Thoracic aorta (tissue), 2 donors: ENCODE results near the gene IFI16. TPM values are rescaled to one million over a fixed set of nuclear protein-coding genes. Genes with fewer than 3 reads are reported as not detected.

Source experiments
- ATAC-seq: fragments of 150-250 bp; one replicate; pipeline ENCODE4 v1.8.0; 2017; ENCODE audit warnings: low read depth; ENCODE audit not compliant: insufficient number of reproducible peaks, low FRiP score
- DNase-seq: peaks from one replicate; pipeline ENCODE4 v3.0.0-alpha.2; 2020; ENCODE audit warnings: low spot score
- H3K27ac ChIP-seq, 2 donors: fragments of 200-600 bp; sonication (generic); 1 replicate in 1 of 2; 2 replicates in 1 of 2; pipeline ENCODE4 v1.5.1; 2016; ENCODE audit warnings: mild to moderate bottlenecking in 2 of 2, moderate library complexity in 2 of 2
- H3K27me3 ChIP-seq: fragments of 200-600 bp; sonication (generic); replicated peaks from 2 replicates; pipeline ENCODE4 v1.6.0; 2016; ENCODE audit warnings: mild to moderate bottlenecking; ENCODE audit not compliant: insufficient read depth
- H3K36me3 ChIP-seq: fragments of 200-600 bp; sonication (generic); one replicate; pipeline ENCODE4 v1.5.1; 2016
- H3K4me1 ChIP-seq, 2 donors: fragments of 200-600 bp; sonication (generic); 1 replicate in 1 of 2; 2 replicates in 1 of 2; pipeline versions ENCODE4 v1.5.1 to v1.6.0; 2016; ENCODE audit warnings: low read depth in 2 of 2, mild to moderate bottlenecking in 1 of 2; ENCODE audit not compliant: control insufficient read depth in 1 of 2
- H3K4me3 ChIP-seq: fragments of 200-600 bp; sonication (generic); 2 replicates; pipeline ENCODE4 v1.5.1; 2016; ENCODE audit warnings: mild to moderate bottlenecking
- H3K9me3 ChIP-seq: fragments of 200-600 bp; sonication (generic); 2 replicates; pipeline ENCODE4 v1.5.1; 2016
- CTCF ChIP-seq: fragments of 200-600 bp; sonication (generic); IDR thresholded peaks from one replicate; pipeline ENCODE4 v1.5.1; 2019; ENCODE audit warnings: antibody characterized with exemption
- total RNA-seq, 2 donors: library from RNA; depleted of rRNA; stranded (reverse); fragments of >200 nt; gene quantifications; one replicate each; pipeline versions ENCODE4 v1.1.0 to v1.2.3, GENCODE V29; 2016

Gene IFI16
- total RNA-seq, 2 donors from 2014 or later: 65.4 to 182 TPM

GRCh38 chr1:159081626-159082025, 71.9 kb downstream of the IFI16 start:
- DNase-seq: no peak
- H3K4me3 ChIP-seq: no peak overlapping the region
- H3K27me3 ChIP-seq: no peaks in the 10 kb centered on the region
- H3K36me3 ChIP-seq: no peaks in the 10 kb centered on the region
- no peaks in the 10 kb centered on the region for H3K9me3 ChIP-seq
- H3K4me1 ChIP-seq: no peaks in the 10 kb centered on the region
- ATAC-seq: no peak
- no peak for TF ChIP-seq CTCF
- H3K27ac ChIP-seq: no peak overlapping the region

DNA sequence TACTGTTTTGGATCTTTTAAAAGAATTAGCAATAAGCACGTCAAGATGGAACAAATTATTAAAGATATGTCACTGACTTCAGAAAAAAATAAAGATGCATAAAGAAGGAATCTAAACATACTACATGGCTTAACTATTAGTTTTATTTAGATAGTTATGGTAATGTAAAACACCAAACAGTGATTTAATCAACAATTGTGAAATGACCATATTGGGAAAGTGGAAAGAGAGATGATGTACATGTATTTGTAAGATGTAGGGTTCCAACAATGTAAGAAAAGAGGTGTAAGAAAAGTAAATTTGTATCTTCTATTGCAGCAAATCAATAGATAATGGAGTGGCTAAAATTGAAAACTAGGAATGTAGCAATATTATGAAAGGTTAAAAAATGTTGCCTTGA, 73.3 kb downstream of the IFI16 start:
- Histone ChIP-seq H3K27me3 (no peaks in the 10 kb centered on the region), H3K27ac (no peak overlapping the region), H3K9me3 (no peaks in the 10 kb centered on the region), H3K4me1 (no peaks in the 10 kb centered on the region), H3K4me3 (no peak overlapping the region), H3K36me3 (no peaks in the 10 kb centered on the region)
- no peak for DNase-seq
- no peak for ATAC-seq
- TF ChIP-seq CTCF: no peak

DNA sequence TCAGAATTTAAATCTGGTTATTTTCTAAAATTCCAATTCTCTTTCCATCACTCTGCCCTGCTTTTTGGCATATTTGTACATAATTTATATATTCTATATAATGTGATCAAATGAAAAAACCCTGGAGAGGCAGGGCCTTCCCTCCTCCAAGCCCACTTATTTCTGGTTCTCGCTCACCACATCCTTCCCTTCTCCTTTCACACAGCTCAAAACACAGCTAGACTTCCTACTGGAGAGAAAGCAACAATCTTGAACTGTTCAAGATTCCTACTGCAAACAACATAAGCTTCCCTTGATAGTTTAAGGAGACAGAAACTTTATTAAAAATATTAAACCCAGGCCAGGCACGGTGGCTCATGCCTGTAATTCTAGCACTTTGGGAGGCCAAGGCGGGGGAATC, 74.4 kb downstream of the IFI16 start:
- Histone ChIP-seq H3K36me3 (no peaks in the 10 kb centered on the region), H3K4me1 (no peaks in the 10 kb centered on the region), H3K27ac (no peak overlapping the region), H3K27me3 (no peaks in the 10 kb centered on the region), H3K9me3 (no peaks in the 10 kb centered on the region), H3K4me3 (no peak overlapping the region)
- DNase-seq (no peak), ATAC-seq (no peak)
- no peak for TF ChIP-seq CTCF

GRCh38 chr1:159084867-159085266, 75.2 kb downstream of the IFI16 start:
- Histone ChIP-seq H3K4me1 (no peaks in the 10 kb centered on the region), H3K27me3 (no peaks in the 10 kb centered on the region), H3K4me3 (no peak overlapping the region), H3K9me3 (no peaks in the 10 kb centered on the region), H3K27ac (no peak overlapping the region), H3K36me3 (no peaks in the 10 kb centered on the region)
- no peak for DNase-seq
- no peak for TF ChIP-seq CTCF
- no peak for ATAC-seq

DNA sequence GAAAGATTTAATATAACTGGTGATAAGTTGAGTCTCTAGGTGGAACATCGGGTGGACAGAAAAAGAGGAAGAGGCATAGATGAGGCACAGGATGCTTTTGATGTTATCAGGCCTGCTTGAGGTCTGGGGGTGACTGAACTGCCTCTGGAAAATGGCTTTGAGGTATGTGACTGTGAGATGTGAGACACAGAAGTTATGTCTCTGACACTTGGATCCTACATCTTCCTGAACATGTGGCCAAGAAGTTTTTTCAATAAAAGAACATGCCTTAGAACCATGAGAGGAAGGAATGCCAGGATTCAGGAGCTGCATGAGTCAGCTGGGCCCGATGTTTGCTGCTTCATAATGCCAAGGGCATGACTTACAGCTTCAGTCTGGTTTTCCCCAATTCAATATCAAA, 78.3 kb downstream of the IFI16 start:
- Histone ChIP-seq H3K27ac (no peak overlapping the region), H3K4me3 (no peak overlapping the region), H3K36me3 (no peaks in the 10 kb centered on the region), H3K4me1 (no peaks in the 10 kb centered on the region), H3K27me3 (no peaks in the 10 kb centered on the region), H3K9me3 (no peaks in the 10 kb centered on the region)
- no peak for ATAC-seq
- TF ChIP-seq CTCF: no peak
- no peak for DNase-seq
